Common myeloid progenitor, CD34-positive (primary cell): Measurements from ENCODE around the gene SLC16A11.

Experiments used
- CTCF ChIA-PET: fragments of 350-600 bp; sonication (Branson Sonifier 250); formaldehyde crosslinking; loops from one replicate; lab custom pipeline; 2021; ENCODE audit warnings: antibody characterized with exemption; lab: Charles Lee
- POLR2A ChIA-PET: fragments of 350-600 bp; sonication (Branson Sonifier 250); formaldehyde crosslinking; loops from one replicate; lab custom pipeline; 2021; ENCODE audit warnings: antibody characterized with exemption; lab: Charles Lee
- DNase-seq, 3 donors: peaks; one replicate each; pipeline versions ENCODE4 v3.0.0 to v3.0.0-alpha.2; 2013
- H3K27ac ChIP-seq, 2 experiments: 1 replicate in 1 of 2; 2 replicates in 1 of 2; pipeline ENCODE4 v1.7.0; 2013; ENCODE audit warnings: inconsistent platforms in 2 of 2, low read length in 2 of 2, mild to moderate bottlenecking in 2 of 2, low read depth in 1 of 2, moderate library complexity in 1 of 2; ENCODE audit not compliant: severe bottlenecking in 2 of 2, insufficient read depth in 1 of 2, poor library complexity in 1 of 2
- H3K27me3 ChIP-seq, 5 experiments: replicated peaks in 2 of 5; 1 replicate in 3 of 5; 2 replicates in 2 of 5; pipeline versions ENCODE4 v1.6.1 to v1.7.0; 2013; ENCODE audit warnings: low read length in 4 of 5, mild to moderate bottlenecking in 2 of 5, moderate library complexity in 2 of 5, inconsistent platforms in 1 of 5; ENCODE audit not compliant: insufficient read depth in 5 of 5, control insufficient read depth in 4 of 5
- H3K36me3 ChIP-seq, 4 experiments: 1 replicate in 2 of 4; 2 replicates in 2 of 4; pipeline versions ENCODE4 v1.6.1 to v1.7.0; 2013; ENCODE audit warnings: low read length in 3 of 4, control low read depth in 1 of 4, mild to moderate bottlenecking in 1 of 4; ENCODE audit not compliant: control insufficient read depth in 4 of 4, insufficient read depth in 4 of 4
- H3K4me1 ChIP-seq, 4 experiments: 1 replicate in 3 of 4; 2 replicates in 1 of 4; pipeline versions ENCODE4 v1.6.1 to v1.7.1; 2013; ENCODE audit warnings: low read length in 3 of 4, mild to moderate bottlenecking in 3 of 4, control low read depth in 1 of 4, inconsistent platforms in 1 of 4, moderate library complexity in 1 of 4; ENCODE audit not compliant: control insufficient read depth in 4 of 4, insufficient read depth in 4 of 4; ENCODE audit errors: control extremely low read depth in 1 of 4
- H3K4me3 ChIP-seq, 7 experiments: 1 replicate in 4 of 7; 2 replicates in 3 of 7; pipeline versions ENCODE4 v1.5.1 to v1.7.0; 2013; ENCODE audit warnings: mild to moderate bottlenecking in 7 of 7, low read length in 6 of 7, moderate library complexity in 6 of 7, inconsistent platforms in 2 of 7, low read depth in 2 of 7, control low read depth in 1 of 7; ENCODE audit not compliant: insufficient read depth in 4 of 7, control insufficient read depth in 1 of 7; ENCODE audit errors: extremely low read depth in 1 of 7
- H3K9me3 ChIP-seq, 5 experiments: 1 replicate in 4 of 5; 2 replicates in 1 of 5; pipeline versions ENCODE4 v1.6.1 to v1.7.1; 2013; ENCODE audit warnings: low read length in 4 of 5, mild to moderate bottlenecking in 2 of 5, inconsistent platforms in 1 of 5, low read depth in 1 of 5, moderate library complexity in 1 of 5; ENCODE audit not compliant: control insufficient read depth in 4 of 5, insufficient read depth in 2 of 5; ENCODE audit errors: control extremely low read depth in 1 of 5
- WGBS: methylation state at CpG from one replicate; pipeline ENCODE4 v1.1.5; 2013; ENCODE audit not compliant: insufficient coverage; 5-methylcytosine and 5-hydroxymethylcytosine counted together

The SLC16A11 gene

GRCh38 chr17:7029659-7030058, 14.2 kb downstream of the SLC16A11 start:
- Histone ChIP-seq H3K4me1 (peaks cover 6 to 33% (median 26%) of the 10 kb centered on the region in 4 experiments), H3K27me3 (no peaks in the 10 kb centered on the region), H3K4me3 (peak overlapping the region in 4 of 7 experiments; percentile 29 to 56 (median 40)), H3K9me3 (no peaks in the 10 kb centered on the region), H3K27ac (peak overlapping the region; percentile 65 to 75), H3K36me3 (no peaks in the 10 kb centered on the region)
- peak; percentile 88 to 96 (median 92) for DNase-seq
- WGBS, result 15% methylated on average over 7 of the region's 8 CpGs
- ChIA-PET POLR2A (no interaction called here), CTCF (interaction anchor here (2.0 to 2.7 kb wide), 2 partner anchors 14 to 115 kb away, joined by 6 read pairs; no protein-coding TSS in a partner anchor)

- no peak for DNase-seq
Observed at GRCh38 chr17:7029096-7029495, 14.8 kb downstream of the SLC16A11 start.

GRCh38 chr17:7027335-7027734, 16.6 kb downstream of the SLC16A11 start:
- no peak for DNase-seq
- no peak overlapping the region for H3K27ac ChIP-seq
- H3K27me3 ChIP-seq, result peaks cover 0 to 3% (median 0%) of the 10 kb centered on the region in 5 experiments
- WGBS, result 89% methylated on average over 9 of the region's 13 CpGs
- H3K36me3 ChIP-seq, result no peaks in the 10 kb centered on the region
- ChIA-PET POLR2A (no interaction called here), CTCF (interaction anchor here (2.7 kb wide), 1 partner anchor 113 kb away, joined by 6 read pairs; no protein-coding TSS in a partner anchor)
- H3K4me3 ChIP-seq, result no peak overlapping the region
- H3K9me3 ChIP-seq, result no peaks in the 10 kb centered on the region
- H3K4me1 ChIP-seq, result peaks cover 9 to 47% (median 34%) of the 10 kb centered on the region in 4 experiments

More at GRCh38 chr17:7029096-7029495, 14.8 kb downstream of the SLC16A11 start:
- Histone ChIP-seq H3K4me3 (peak overlapping the region in 2 of 7 experiments; percentile 0 to 20), H3K4me1 (peaks cover 5 to 33% (median 23%) of the 10 kb centered on the region in 4 experiments), H3K27ac (peak overlapping the region; percentile 65 to 75), H3K9me3 (no peaks in the 10 kb centered on the region), H3K36me3 (no peaks in the 10 kb centered on the region), H3K27me3 (no peaks in the 10 kb centered on the region)
- CTCF ChIA-PET, result interaction anchor here (2.0 to 2.7 kb wide), 2 partner anchors 14 to 115 kb away, joined by 6 read pairs; no protein-coding TSS in a partner anchor
- POLR2A ChIA-PET, result interaction anchor here (1.1 kb wide), 1 partner anchor 14 kb away, joined by 3 read pairs; a partner anchor contains a TSS
- 40% methylated on average over 1 of the region's 3 CpGs for WGBS

GRCh38 chr17:7026471-7027115, 17.3 kb downstream of the SLC16A11 start:
- H3K9me3 ChIP-seq, result no peaks in the 10 kb centered on the region
- peaks cover 9 to 49% (median 38%) of the 10 kb centered on the region in 4 experiments for H3K4me1 ChIP-seq
- ChIA-PET POLR2A (interaction anchor here (1.2 kb wide), 1 partner anchor 9 kb away, joined by 3 read pairs; the partner anchor contains the start of gene SLC16A13), CTCF (interaction anchor here (1.0 to 1.3 kb wide), 2 partner anchors 19 to 112 kb away, joined by 3 read pairs; no protein-coding TSS in a partner anchor)
- H3K4me3 ChIP-seq, result no peak overlapping the region
- no peaks in the 10 kb centered on the region for H3K36me3 ChIP-seq
- 99% methylated on average over 26 of the region's 29 CpGs for WGBS
- H3K27me3 ChIP-seq, result peaks cover 0 to 3% (median 0%) of the 10 kb centered on the region in 5 experiments
- DNase-seq, result no peak
- no peak overlapping the region for H3K27ac ChIP-seq

GRCh38 chr17:7025245-7025644, 18.6 kb downstream of the SLC16A11 start:
- H3K36me3 ChIP-seq, result no peaks in the 10 kb centered on the region
- DNase-seq, result no peak
- H3K4me3 ChIP-seq, result no peak overlapping the region
- ChIA-PET CTCF (interaction anchor here (1.0 to 8.8 kb wide), 6 partner anchors 10 to 21 kb away, joined by 3 to 76 read pairs (median 6); partner anchors contain the start of genes SLC16A11 and SLC16A13), POLR2A (interaction anchor here (1.1 kb wide), 1 partner anchor 10 kb away, joined by 3 read pairs; the partner anchor contains the start of gene SLC16A13)
- no peak overlapping the region for H3K27ac ChIP-seq
- peaks cover 7 to 50% (median 37%) of the 10 kb centered on the region in 4 experiments for H3K4me1 ChIP-seq
- H3K9me3 ChIP-seq, result no peaks in the 10 kb centered on the region
- H3K27me3 ChIP-seq, result peaks cover 0 to 3% (median 0%) of the 10 kb centered on the region in 5 experiments
- WGBS, result 100% methylated on average over 1 of the region's 1 CpG

- CTCF ChIA-PET, result interaction anchor here (1.0 to 8.8 kb wide), 5 partner anchors 11 to 156 kb away, joined by 3 to 76 read pairs (median 6); partner anchors contain the start of genes SLC16A11 and SLC16A13
- WGBS, result 91% methylated on average over 6 of the region's 8 CpGs
Observed at GRCh38 chr17:7024402-7024785, 19.5 kb downstream of the SLC16A11 start.

More at GRCh38 chr17:7024402-7024785, 19.5 kb downstream of the SLC16A11 start:
- H3K36me3 ChIP-seq, result no peaks in the 10 kb centered on the region
- DNase-seq, result no peak
- peaks cover 0 to 3% (median 0%) of the 10 kb centered on the region in 5 experiments for H3K27me3 ChIP-seq
- no peak overlapping the region for H3K4me3 ChIP-seq
- no peaks in the 10 kb centered on the region for H3K9me3 ChIP-seq
- peaks cover 5 to 49% (median 33%) of the 10 kb centered on the region in 4 experiments for H3K4me1 ChIP-seq
- H3K27ac ChIP-seq, result no peak overlapping the region
- POLR2A ChIA-PET, result interaction anchor here (1.1 kb wide), 1 partner anchor 11 kb away, joined by 3 read pairs; the partner anchor contains the start of gene SLC16A13
